ENCODE measurements around the gene KCTD12. TPM values are rescaled to one million over a fixed set of nuclear protein-coding genes. Genes with fewer than 3 reads are reported as not detected.

The KCTD12 gene
- total and polyA plus RNA-seq, 2 of the 13 experiments (the other 11 are each of a cell fraction or from before 2014, with no cell fraction given) = not detected

DNA sequence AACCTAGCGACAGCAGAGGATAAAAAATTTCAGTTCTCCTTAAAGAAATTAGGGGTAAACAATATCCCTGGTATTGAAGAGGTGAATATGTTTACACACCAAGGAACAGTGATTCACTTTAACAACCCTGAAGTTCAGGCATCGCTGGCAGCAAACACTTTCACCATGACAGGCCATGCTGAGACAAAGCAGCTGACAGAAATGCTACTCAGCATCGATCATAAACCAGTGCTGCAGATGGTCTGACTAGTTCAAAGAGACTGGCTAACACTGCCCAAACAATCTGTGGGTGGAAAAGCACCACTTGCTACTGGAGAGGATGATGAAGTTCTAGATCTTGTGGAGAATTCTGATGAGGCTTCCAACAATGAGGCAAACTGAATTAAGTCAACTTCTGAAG, 42.3 kb upstream of the KCTD12 start:
- ChIA-PET CTCF (ENCODE audit: low intra/inter-chr PET ratio, low total read pairs) (no interaction called here), POLR2A (no interaction called here)
- FAIRE-seq (no peak), DNase-seq (ENCODE audit: low spot score) (no peak), ATAC-seq (no peak)
- H2AFZ ChIP-seq (ENCODE audit: low read length) = no peak overlapping the region
- no peaks in the 10 kb centered on the region for H4K20me1 ChIP-seq (ENCODE audit: insufficient read depth, low read length)
- no peaks in the 10 kb centered on the region for H3K4me1 ChIP-seq (ENCODE audit: insufficient read depth, low read length)
- no peaks in the 10 kb centered on the region for H3K9me3 ChIP-seq (ENCODE audit: low read length)
- WGBS (ENCODE audit: low lambda C conversion rate) = 3% methylated on average over 3 of the region's 3 CpGs
- no peak overlapping the region for H3K4me3 ChIP-seq (replicated peaks in 1 of 3; ENCODE audit: insufficient read depth in 1 of 3, low read depth in 2 of 3, low read length in 3 of 3)
- no peaks in the 10 kb centered on the region for H3K79me2 ChIP-seq (ENCODE audit: insufficient read depth, low read length)
- no peak overlapping the region for H3K4me2 ChIP-seq (ENCODE audit: low read depth, low read length)
- TF ChIP-seq RARA (CRISPR knock-in tag; IDR thresholded peaks at IDR 0.05) (no peak), KLF16 (CRISPR knock-in tag; IDR thresholded peaks at IDR 0.05) (no peak), FLYWCH1 (CRISPR knock-in tag; IDR thresholded peaks at IDR 0.05) (no peak), ZNF879 (CRISPR knock-in tag; IDR thresholded peaks at IDR 0.05) (no peak), HNF4G (IDR thresholded peaks at IDR 0.05; ENCODE audit: borderline replicate concordance, low read depth, low read length) (no peak), HNF4G (CRISPR knock-in tag; IDR thresholded peaks at IDR 0.05; ENCODE audit: borderline replicate concordance, low read depth) (no peak)
- no peaks in the 10 kb centered on the region for H3K36me3 ChIP-seq (replicated peaks in 1 of 2; ENCODE audit: control insufficient read depth in 1 of 2, insufficient read depth in 2 of 2, low read length in 2 of 2)
- intact Hi-C loops (cut with micrococcal nuclease; ENCODE audit: unreplicated experiment) = no loop called here
- in situ Hi-C loops (cut with HindIII; ENCODE audit: extremely low pct_ligation_motif_present, low pct_unique_long_range_greater_than_20kb) = no loop called here
- BruUV-seq (replicated peaks) = no TSS peak
- H3K9ac ChIP-seq (ENCODE audit: insufficient read depth, low read depth, low read length) = no peak overlapping the region
- H3K27ac ChIP-seq (ENCODE audit: extremely low read length, insufficient read depth, low read length) = no peak overlapping the region
- no peaks in the 10 kb centered on the region; a peak in 1 of 5 replicates for H3K27me3 ChIP-seq (ENCODE audit: control insufficient read depth in 1 of 2, insufficient read depth in 2 of 2, low read length in 2 of 2)

DNA sequence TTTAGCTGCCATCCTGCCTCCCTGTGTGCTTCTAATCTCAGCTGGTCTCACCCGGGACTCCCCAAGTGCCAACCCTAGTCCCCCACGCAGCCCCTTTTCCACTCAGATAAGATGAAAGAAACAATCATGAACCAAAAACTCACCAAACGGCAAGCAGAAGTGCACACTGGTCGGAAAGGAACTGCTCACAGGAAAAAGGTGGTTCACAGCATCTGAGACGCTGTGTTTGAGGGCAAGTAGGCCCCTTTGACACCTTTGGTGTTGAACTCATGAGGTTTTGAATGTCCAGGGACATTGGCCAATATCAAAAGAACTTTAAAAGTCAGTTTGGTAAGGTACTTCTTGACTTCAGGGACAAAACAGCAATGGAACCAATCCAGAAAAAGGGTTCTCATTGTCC, 41.8 kb upstream of the KCTD12 start:
- Histone ChIP-seq H3K27me3 (ENCODE audit: control insufficient read depth in 1 of 2, insufficient read depth in 2 of 2, low read length in 2 of 2) (no peaks in the 10 kb centered on the region; a peak in 1 of 5 replicates), H3K4me3 (replicated peaks in 1 of 3; ENCODE audit: insufficient read depth in 1 of 3, low read depth in 2 of 3, low read length in 3 of 3) (no peak overlapping the region), H3K9me3 (ENCODE audit: low read length) (no peaks in the 10 kb centered on the region), H3K4me2 (ENCODE audit: low read depth, low read length) (no peak overlapping the region), H3K79me2 (ENCODE audit: insufficient read depth, low read length) (no peaks in the 10 kb centered on the region), H3K9ac (ENCODE audit: insufficient read depth, low read depth, low read length) (no peak overlapping the region), H2AFZ (ENCODE audit: low read length) (no peak overlapping the region), H3K4me1 (ENCODE audit: insufficient read depth, low read length) (no peaks in the 10 kb centered on the region), H4K20me1 (ENCODE audit: insufficient read depth, low read length) (no peaks in the 10 kb centered on the region), H3K36me3 (replicated peaks in 1 of 2; ENCODE audit: control insufficient read depth in 1 of 2, insufficient read depth in 2 of 2, low read length in 2 of 2) (no peaks in the 10 kb centered on the region), H3K27ac (ENCODE audit: extremely low read length, insufficient read depth, low read length) (no peak overlapping the region)
- ChIA-PET POLR2A (no interaction called here), CTCF (ENCODE audit: low intra/inter-chr PET ratio, low total read pairs) (no interaction called here)
- 12% methylated on average over 5 of the region's 5 CpGs for WGBS (ENCODE audit: low lambda C conversion rate)
- TF ChIP-seq SIX1 (CRISPR knock-in tag; IDR thresholded peaks at IDR 0.05; ENCODE audit: borderline replicate concordance) (no peak), JUND (CRISPR knock-in tag; IDR thresholded peaks at IDR 0.05) (no peak), SP1 (IDR thresholded peaks at IDR 0.05) (no peak), SP1 (CRISPR knock-in tag; IDR thresholded peaks at IDR 0.05) (no peak)
- TF ChIP-seq, protein P1, sequence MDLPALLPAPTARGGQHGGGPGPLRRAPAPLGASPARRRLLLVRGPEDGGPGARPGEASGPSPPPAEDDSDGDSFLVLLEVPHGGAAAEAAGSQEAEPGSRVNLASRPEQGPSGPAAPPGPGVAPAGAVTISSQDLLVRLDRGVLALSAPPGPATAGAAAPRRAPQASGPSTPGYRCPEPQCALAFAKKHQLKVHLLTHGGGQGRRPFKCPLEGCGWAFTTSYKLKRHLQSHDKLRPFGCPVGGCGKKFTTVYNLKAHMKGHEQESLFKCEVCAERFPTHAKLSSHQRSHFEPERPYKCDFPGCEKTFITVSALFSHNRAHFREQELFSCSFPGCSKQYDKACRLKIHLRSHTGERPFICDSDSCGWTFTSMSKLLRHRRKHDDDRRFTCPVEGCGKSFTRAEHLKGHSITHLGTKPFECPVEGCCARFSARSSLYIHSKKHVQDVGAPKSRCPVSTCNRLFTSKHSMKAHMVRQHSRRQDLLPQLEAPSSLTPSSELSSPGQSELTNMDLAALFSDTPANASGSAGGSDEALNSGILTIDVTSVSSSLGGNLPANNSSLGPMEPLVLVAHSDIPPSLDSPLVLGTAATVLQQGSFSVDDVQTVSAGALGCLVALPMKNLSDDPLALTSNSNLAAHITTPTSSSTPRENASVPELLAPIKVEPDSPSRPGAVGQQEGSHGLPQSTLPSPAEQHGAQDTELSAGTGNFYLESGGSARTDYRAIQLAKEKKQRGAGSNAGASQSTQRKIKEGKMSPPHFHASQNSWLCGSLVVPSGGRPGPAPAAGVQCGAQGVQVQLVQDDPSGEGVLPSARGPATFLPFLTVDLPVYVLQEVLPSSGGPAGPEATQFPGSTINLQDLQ (CRISPR knock-in tag; IDR thresholded peaks at IDR 0.05) = no peak
- ATAC-seq (no peak), DNase-seq (ENCODE audit: low spot score) (no peak), FAIRE-seq (no peak)
- intact Hi-C loops (cut with micrococcal nuclease; ENCODE audit: unreplicated experiment) (no loop called here), in situ Hi-C loops (cut with HindIII; ENCODE audit: extremely low pct_ligation_motif_present, low pct_unique_long_range_greater_than_20kb) (no loop called here)
- no TSS peak for BruUV-seq (replicated peaks)
